KBM-7 (cell line): ENCODE measurements around the gene GID4.

ENCODE experiments used
- DNase-seq: peaks from one replicate; pipeline ENCODE4 v3.0.0-alpha.2; 2015
- in situ Hi-C: fragments of 300-500 bp; cut with MboI; formaldehyde crosslinking; loops from 2 replicates; pipeline ENCODE4 v1.14.3; 2020; ENCODE audit warnings: low sequenced_read_pairs, low pct_unique_long_range_greater_than_20kb, mixed read lengths

GID4 gene

GRCh38 chr17:18014006-18014405 is 25.2 kb upstream of the GID4 start:
- in situ Hi-C loops: no loop called here
- DNase-seq: no peak

GRCh38 chr17:18015593-18015992 is 23.6 kb upstream of the GID4 start:
- in situ Hi-C loops: no loop called here
- DNase-seq: no peak

- in situ Hi-C loops: no loop called here
- no peak for DNase-seq
Measured at GRCh38 chr17:18016426-18016825, 22.8 kb upstream of the GID4 start.

- DNase-seq: no peak
- in situ Hi-C loops: no loop called here
Measured at GRCh38 chr17:18017958-18018357, 21.2 kb upstream of the GID4 start.

GRCh38 chr17:18018411-18018921 is 20.7 kb upstream of the GID4 start:
- in situ Hi-C loops: no loop called here
- no peak for DNase-seq

- in situ Hi-C loops: no loop called here
- no peak for DNase-seq
Measured at GRCh38 chr17:18019838-18020154, 19.4 kb upstream of the GID4 start.

GRCh38 chr17:18020971-18021370 is 18.2 kb upstream of the GID4 start:
- in situ Hi-C loops: no loop called here
- no peak for DNase-seq

- no peak for DNase-seq
- in situ Hi-C loops: no loop called here
Measured at GRCh38 chr17:18021372-18021771, 17.8 kb upstream of the GID4 start.

GRCh38 chr17:18025241-18025944 is 13.8 kb upstream of the GID4 start:
- DNase-seq: no peak
- in situ Hi-C loops: no loop called here

- DNase-seq: no peak
- in situ Hi-C loops: no loop called here
Measured at GRCh38 chr17:18025945-18026776, 13.0 kb upstream of the GID4 start.

- DNase-seq: no peak
- in situ Hi-C loops: no loop called here
Measured at GRCh38 chr17:18027280-18027679, 11.9 kb upstream of the GID4 start.

- in situ Hi-C loops: no loop called here
- DNase-seq: no peak
Measured at GRCh38 chr17:18028114-18028951, 10.9 kb upstream of the GID4 start.

- in situ Hi-C loops: no loop called here
- no peak for DNase-seq
Measured at GRCh38 chr17:18028952-18029540, 10.2 kb upstream of the GID4 start.

GRCh38 chr17:18031955-18032354 is 7.3 kb upstream of the GID4 start:
- in situ Hi-C loops: no loop called here
- DNase-seq: no peak

GRCh38 chr17:18033442-18034099 is 5.6 kb upstream of the GID4 start:
- in situ Hi-C loops: no loop called here
- peak; percentile 85 for DNase-seq

GRCh38 chr17:18035704-18036103 is 3.5 kb upstream of the GID4 start:
- no peak for DNase-seq
- in situ Hi-C loops: no loop called here

GRCh38 chr17:18037486-18037885 is 1.7 kb upstream of the GID4 start:
- peak; percentile 85 for DNase-seq
- in situ Hi-C loops: no loop called here

- DNase-seq: peak; percentile 76
- in situ Hi-C loops: no loop called here
Measured at GRCh38 chr17:18038149-18038850, 908 bp upstream of the GID4 start.
